Adrenal gland (tissue), 5 donors: Measurements from ENCODE around the gene STXBP1.

ENCODE experiments used
- POLR2A ChIP-seq, 2 donors: fragments of 450-650 bp; IDR thresholded peaks; one replicate each; pipeline ENCODE4 v1.6.1; 2017; ENCODE audit warnings: antibody characterized with exemption in 2 of 2, mild to moderate bottlenecking in 2 of 2, moderate library complexity in 1 of 2
- TF ChIP-seq, protein P1 (sequence below), 6 experiments: fragments of 450-650 bp in 4 of 6; fragments of 200-600 bp in 2 of 6; sonication (generic) in 1 of 6; IDR thresholded peaks; 1 replicate in 5 of 6; 2 replicates in 1 of 6; pipeline versions ENCODE4 v1.5.1 to v1.8.0; 2016 to 2021; ENCODE audit warnings: antibody characterized with exemption in 6 of 6, mild to moderate bottlenecking in 2 of 6, moderate library complexity in 1 of 6
- donor health status: DM: no; HTN: no; CAD: no.

DNA sequence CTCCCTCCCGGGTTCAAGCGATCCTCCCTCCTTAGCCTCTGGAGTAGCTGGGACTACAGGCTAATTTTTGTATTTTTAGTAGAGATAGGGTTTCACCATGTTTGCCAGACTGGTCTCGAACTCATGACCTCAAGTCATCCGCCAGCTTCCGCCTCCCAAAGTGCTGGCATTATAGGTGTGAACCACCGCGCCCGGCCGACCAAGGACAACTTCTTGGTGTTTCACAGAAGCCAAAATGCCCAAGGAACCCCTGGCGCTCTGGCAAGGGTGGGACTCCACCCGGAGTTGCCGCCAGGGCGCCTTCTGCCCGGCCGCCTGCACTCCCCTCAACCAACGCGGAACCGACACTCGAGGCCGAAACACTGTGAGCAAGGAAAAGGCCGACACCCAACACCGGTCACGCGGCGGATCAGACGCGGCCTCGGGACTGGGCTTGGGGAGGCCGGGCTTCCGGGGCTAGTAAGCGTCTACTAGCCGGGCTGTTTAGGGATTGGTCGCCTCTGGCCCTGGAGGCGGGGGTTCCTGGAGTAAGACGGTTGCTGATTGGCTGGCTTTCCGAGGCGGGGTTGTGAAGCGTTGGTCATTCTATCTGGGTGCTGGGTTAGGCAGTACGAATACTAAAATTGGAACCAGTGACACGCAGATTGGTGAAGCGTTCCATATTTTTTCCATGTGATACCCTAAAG lies 87.1 kb downstream of the STXBP1 start:
- TF ChIP-seq, protein P1, sequence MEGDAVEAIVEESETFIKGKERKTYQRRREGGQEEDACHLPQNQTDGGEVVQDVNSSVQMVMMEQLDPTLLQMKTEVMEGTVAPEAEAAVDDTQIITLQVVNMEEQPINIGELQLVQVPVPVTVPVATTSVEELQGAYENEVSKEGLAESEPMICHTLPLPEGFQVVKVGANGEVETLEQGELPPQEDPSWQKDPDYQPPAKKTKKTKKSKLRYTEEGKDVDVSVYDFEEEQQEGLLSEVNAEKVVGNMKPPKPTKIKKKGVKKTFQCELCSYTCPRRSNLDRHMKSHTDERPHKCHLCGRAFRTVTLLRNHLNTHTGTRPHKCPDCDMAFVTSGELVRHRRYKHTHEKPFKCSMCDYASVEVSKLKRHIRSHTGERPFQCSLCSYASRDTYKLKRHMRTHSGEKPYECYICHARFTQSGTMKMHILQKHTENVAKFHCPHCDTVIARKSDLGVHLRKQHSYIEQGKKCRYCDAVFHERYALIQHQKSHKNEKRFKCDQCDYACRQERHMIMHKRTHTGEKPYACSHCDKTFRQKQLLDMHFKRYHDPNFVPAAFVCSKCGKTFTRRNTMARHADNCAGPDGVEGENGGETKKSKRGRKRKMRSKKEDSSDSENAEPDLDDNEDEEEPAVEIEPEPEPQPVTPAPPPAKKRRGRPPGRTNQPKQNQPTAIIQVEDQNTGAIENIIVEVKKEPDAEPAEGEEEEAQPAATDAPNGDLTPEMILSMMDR (IDR thresholded peaks at IDR 0.05), result peak in 5 of 6 experiments; percentile 22 to 64 (median 46)
- TF ChIP-seq POLR2A (IDR thresholded peaks at IDR 0.05), result peak in 1 of 2 donors; percentile 67
